HG03175 (cell line): ENCODE measurements around the gene CAMK2N1.
"Not testable (repeated sequence)": the region's sequence is repeated elsewhere in the genome, so short reads cannot be mapped to it uniquely, and the experiment has no call there.

Experiments used
- ATAC-seq: cut with Tn5 transposase; IDR thresholded peaks from one replicate; pipeline ENCODE4 v1.9.1; 2021; ENCODE audit warnings: mild to moderate bottlenecking, moderate library complexity; ENCODE audit not compliant: unreplicated experiment

The CAMK2N1 gene

GRCh38 chr1:20485527-20486456 lies at the start of gene CAMK2N1:
TSS of gene CAMK2N1 (minus strand) at chr1:20486210. CDS start at chr1:20485379, 831 bp downstream.
- ATAC-seq: no peak

GRCh38 chr1:20534659-20535417 lies 48.8 kb upstream of the CAMK2N1 start:
- ATAC-seq: no peak

GRCh38 chr1:20533635-20534034 lies 47.6 kb upstream of the CAMK2N1 start:
- no peak for ATAC-seq

GRCh38 chr1:20530901-20531300 lies 44.9 kb upstream of the CAMK2N1 start:
- ATAC-seq: no peak

- no peak for ATAC-seq
Measured at GRCh38 chr1:20530306-20530705, 44.3 kb upstream of the CAMK2N1 start.

- no peak for ATAC-seq
Measured at GRCh38 chr1:20528221-20528620, 42.2 kb upstream of the CAMK2N1 start.

- no peak for ATAC-seq
Measured at GRCh38 chr1:20526267-20526666, 40.3 kb upstream of the CAMK2N1 start.

GRCh38 chr1:20521960-20522861 lies 36.2 kb upstream of the CAMK2N1 start:
- ATAC-seq: no peak

- ATAC-seq: not testable (repeated sequence)
Measured at GRCh38 chr1:20519609-20520262, 33.7 kb upstream of the CAMK2N1 start.

- no peak for ATAC-seq
Measured at GRCh38 chr1:20511518-20512428, 25.8 kb upstream of the CAMK2N1 start.

GRCh38 chr1:20508411-20508771 lies 22.4 kb upstream of the CAMK2N1 start:
- ATAC-seq: no peak

GRCh38 chr1:20507564-20508410 lies 21.8 kb upstream of the CAMK2N1 start, which contains the start of gene MUL1:
TSS of gene MUL1 (minus strand) at chr1:20508151. CDS start at chr1:20508024, 127 bp downstream.
- peak; percentile 89 for ATAC-seq

GRCh38 chr1:20507248-20507563 lies 21.2 kb upstream of the CAMK2N1 start:
- peak; percentile 21 for ATAC-seq

GRCh38 chr1:20505488-20505887 lies 19.5 kb upstream of the CAMK2N1 start:
- no peak for ATAC-seq

- no peak for ATAC-seq
Measured at GRCh38 chr1:20500716-20501115, 14.7 kb upstream of the CAMK2N1 start.

GRCh38 chr1:20499718-20500117 lies 13.7 kb upstream of the CAMK2N1 start:
- no peak for ATAC-seq

GRCh38 chr1:20499105-20499504 lies 13.1 kb upstream of the CAMK2N1 start:
- ATAC-seq: no peak

- no peak for ATAC-seq
Measured at GRCh38 chr1:20498116-20498515, 12.1 kb upstream of the CAMK2N1 start.
